Measurements from ENCODE around the gene KCNN3.

KCNN3 gene

GRCh38 chr1:154810571-154810970, 59.5 kb downstream of the KCNN3 start:
- H3K27ac Mint-ChIP-seq, result no peak overlapping the region
- peaks cover 19% of the 10 kb centered on the region for H3K27me3 Mint-ChIP-seq (ENCODE audit: low read depth)
- no peak overlapping the region for H3K4me3 Mint-ChIP-seq
- H3K36me3 Mint-ChIP-seq (ENCODE audit: low read depth), result no peaks in the 10 kb centered on the region
- H3K9me3 Mint-ChIP-seq, result no peaks in the 10 kb centered on the region
- H3K4me1 Mint-ChIP-seq (ENCODE audit: low read depth), result peaks cover 8% of the 10 kb centered on the region

GRCh38 chr1:154809436-154810413, 60.4 kb downstream of the KCNN3 start:
- no peaks in the 10 kb centered on the region for H3K9me3 Mint-ChIP-seq
- H3K4me3 Mint-ChIP-seq, result no peak overlapping the region
- no peaks in the 10 kb centered on the region for H3K36me3 Mint-ChIP-seq (ENCODE audit: low read depth)
- H3K4me1 Mint-ChIP-seq (ENCODE audit: low read depth), result peaks cover 8% of the 10 kb centered on the region
- H3K27me3 Mint-ChIP-seq (ENCODE audit: low read depth), result peaks cover 27% of the 10 kb centered on the region
- H3K27ac Mint-ChIP-seq, result no peak overlapping the region

GRCh38 chr1:154808909-154809262, 61.2 kb downstream of the KCNN3 start:
- Mint-ChIP-seq H3K36me3 (ENCODE audit: low read depth) (no peaks in the 10 kb centered on the region), H3K27me3 (ENCODE audit: low read depth) (peaks cover 35% of the 10 kb centered on the region), H3K4me1 (ENCODE audit: low read depth) (peaks cover 8% of the 10 kb centered on the region), H3K27ac (no peak overlapping the region), H3K9me3 (no peaks in the 10 kb centered on the region), H3K4me3 (no peak overlapping the region)

GRCh38 chr1:154808261-154808908, 61.7 kb downstream of the KCNN3 start:
- Mint-ChIP-seq H3K27me3 (ENCODE audit: low read depth) (peaks cover 40% of the 10 kb centered on the region), H3K9me3 (no peaks in the 10 kb centered on the region), H3K36me3 (ENCODE audit: low read depth) (no peaks in the 10 kb centered on the region), H3K4me1 (ENCODE audit: low read depth) (peaks cover 8% of the 10 kb centered on the region), H3K27ac (no peak overlapping the region), H3K4me3 (no peak overlapping the region)

- H3K27ac Mint-ChIP-seq, result no peak overlapping the region
- H3K4me3 Mint-ChIP-seq, result no peak overlapping the region
- H3K4me1 Mint-ChIP-seq (ENCODE audit: low read depth), result peaks cover 8% of the 10 kb centered on the region
- peaks cover 40% of the 10 kb centered on the region for H3K27me3 Mint-ChIP-seq (ENCODE audit: low read depth)
- no peaks in the 10 kb centered on the region for H3K9me3 Mint-ChIP-seq
- no peaks in the 10 kb centered on the region for H3K36me3 Mint-ChIP-seq (ENCODE audit: low read depth)
These were observed 63.0 kb downstream of the KCNN3 start for GRCh38 chr1:154807048-154807591.

GRCh38 chr1:154806333-154806732, 63.7 kb downstream of the KCNN3 start:
- Mint-ChIP-seq H3K36me3 (ENCODE audit: low read depth) (no peaks in the 10 kb centered on the region), H3K27ac (no peak overlapping the region), H3K9me3 (no peaks in the 10 kb centered on the region), H3K27me3 (ENCODE audit: low read depth) (peaks cover 47% of the 10 kb centered on the region), H3K4me3 (no peak overlapping the region), H3K4me1 (ENCODE audit: low read depth) (peaks cover 8% of the 10 kb centered on the region)

- Mint-ChIP-seq H3K4me3 (no peak overlapping the region), H3K27me3 (ENCODE audit: low read depth) (peaks cover 45% of the 10 kb centered on the region), H3K36me3 (ENCODE audit: low read depth) (no peaks in the 10 kb centered on the region), H3K27ac (no peak overlapping the region), H3K9me3 (no peaks in the 10 kb centered on the region), H3K4me1 (ENCODE audit: low read depth) (no peaks in the 10 kb centered on the region)
These were observed 66.8 kb downstream of the KCNN3 start for GRCh38 chr1:154802982-154803920.

GRCh38 chr1:154802336-154802969, 67.6 kb downstream of the KCNN3 start:
- Mint-ChIP-seq H3K4me1 (ENCODE audit: low read depth) (no peaks in the 10 kb centered on the region), H3K4me3 (no peak overlapping the region), H3K9me3 (no peaks in the 10 kb centered on the region), H3K27ac (no peak overlapping the region), H3K36me3 (ENCODE audit: low read depth) (no peaks in the 10 kb centered on the region), H3K27me3 (ENCODE audit: low read depth) (peaks cover 37% of the 10 kb centered on the region)

- Mint-ChIP-seq H3K27ac (no peak overlapping the region), H3K4me1 (ENCODE audit: low read depth) (no peaks in the 10 kb centered on the region), H3K9me3 (no peaks in the 10 kb centered on the region), H3K27me3 (ENCODE audit: low read depth) (peaks cover 35% of the 10 kb centered on the region), H3K36me3 (ENCODE audit: low read depth) (no peaks in the 10 kb centered on the region), H3K4me3 (no peak overlapping the region)
These were observed 68.7 kb downstream of the KCNN3 start for GRCh38 chr1:154801234-154802011.

GRCh38 chr1:154799188-154799587, 70.9 kb downstream of the KCNN3 start:
- no peak overlapping the region for H3K27ac Mint-ChIP-seq
- H3K4me3 Mint-ChIP-seq, result no peak overlapping the region
- no peaks in the 10 kb centered on the region for H3K36me3 Mint-ChIP-seq (ENCODE audit: low read depth)
- no peaks in the 10 kb centered on the region for H3K4me1 Mint-ChIP-seq (ENCODE audit: low read depth)
- H3K9me3 Mint-ChIP-seq, result no peaks in the 10 kb centered on the region
- H3K27me3 Mint-ChIP-seq (ENCODE audit: low read depth), result peaks cover 21% of the 10 kb centered on the region

GRCh38 chr1:154798645-154799044, 71.4 kb downstream of the KCNN3 start:
- Mint-ChIP-seq H3K27me3 (ENCODE audit: low read depth) (peaks cover 21% of the 10 kb centered on the region), H3K9me3 (no peaks in the 10 kb centered on the region), H3K36me3 (ENCODE audit: low read depth) (no peaks in the 10 kb centered on the region), H3K4me3 (no peak overlapping the region), H3K4me1 (ENCODE audit: low read depth) (no peaks in the 10 kb centered on the region), H3K27ac (no peak overlapping the region)

- Mint-ChIP-seq H3K36me3 (ENCODE audit: low read depth) (no peaks in the 10 kb centered on the region), H3K9me3 (no peaks in the 10 kb centered on the region), H3K27ac (no peak overlapping the region), H3K4me1 (ENCODE audit: low read depth) (peaks cover 8% of the 10 kb centered on the region), H3K27me3 (ENCODE audit: low read depth) (peaks cover 27% of the 10 kb centered on the region), H3K4me3 (no peak overlapping the region)
These were observed 72.9 kb downstream of the KCNN3 start for GRCh38 chr1:154797175-154797574.

- H3K4me1 Mint-ChIP-seq (ENCODE audit: low read depth), result peaks cover 15% of the 10 kb centered on the region
- no peak overlapping the region for H3K4me3 Mint-ChIP-seq
- H3K36me3 Mint-ChIP-seq (ENCODE audit: low read depth), result no peaks in the 10 kb centered on the region
- no peaks in the 10 kb centered on the region for H3K9me3 Mint-ChIP-seq
- peaks cover 23% of the 10 kb centered on the region for H3K27me3 Mint-ChIP-seq (ENCODE audit: low read depth)
- no peak overlapping the region for H3K27ac Mint-ChIP-seq
These were observed 73.7 kb downstream of the KCNN3 start for GRCh38 chr1:154796303-154796892.
